Left lobe of liver (tissue), 2 donors: Measurements from ENCODE around the gene ZNF513. TPM values are rescaled to one million over a fixed set of nuclear protein-coding genes. Genes with fewer than 3 reads are reported as not detected.
"Not testable (repeated sequence)": the region's sequence is repeated elsewhere in the genome, so short reads cannot be mapped to it uniquely, and the experiment has no call there.

Source experiments
- ATAC-seq: fragments of 200-7000 bp; cut with Tn5 transposase; one replicate; pipeline ENCODE4 v1.9.1; 2020; ENCODE audit warnings: mild to moderate bottlenecking, moderate library complexity
- DNase-seq: peaks from one replicate; pipeline ENCODE4 v3.0.0-alpha.2; 2020; ENCODE audit warnings: low spot score
- total RNA-seq: library from RNA; stranded (reverse); gene quantifications from one replicate; pipeline ENCODE4 v1.2.1, GENCODE V29; 2021
- donor health status: DM: no; HTN: no; CAD: no; lungs with moderate emphysema.
- donor health status: DM: no; HTN: yes; CAD: no.

Gene ZNF513, protein sequence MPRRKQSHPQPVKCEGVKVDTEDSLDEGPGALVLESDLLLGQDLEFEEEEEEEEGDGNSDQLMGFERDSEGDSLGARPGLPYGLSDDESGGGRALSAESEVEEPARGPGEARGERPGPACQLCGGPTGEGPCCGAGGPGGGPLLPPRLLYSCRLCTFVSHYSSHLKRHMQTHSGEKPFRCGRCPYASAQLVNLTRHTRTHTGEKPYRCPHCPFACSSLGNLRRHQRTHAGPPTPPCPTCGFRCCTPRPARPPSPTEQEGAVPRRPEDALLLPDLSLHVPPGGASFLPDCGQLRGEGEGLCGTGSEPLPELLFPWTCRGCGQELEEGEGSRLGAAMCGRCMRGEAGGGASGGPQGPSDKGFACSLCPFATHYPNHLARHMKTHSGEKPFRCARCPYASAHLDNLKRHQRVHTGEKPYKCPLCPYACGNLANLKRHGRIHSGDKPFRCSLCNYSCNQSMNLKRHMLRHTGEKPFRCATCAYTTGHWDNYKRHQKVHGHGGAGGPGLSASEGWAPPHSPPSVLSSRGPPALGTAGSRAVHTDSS
- total RNA-seq = 10.5 TPM

DNA sequence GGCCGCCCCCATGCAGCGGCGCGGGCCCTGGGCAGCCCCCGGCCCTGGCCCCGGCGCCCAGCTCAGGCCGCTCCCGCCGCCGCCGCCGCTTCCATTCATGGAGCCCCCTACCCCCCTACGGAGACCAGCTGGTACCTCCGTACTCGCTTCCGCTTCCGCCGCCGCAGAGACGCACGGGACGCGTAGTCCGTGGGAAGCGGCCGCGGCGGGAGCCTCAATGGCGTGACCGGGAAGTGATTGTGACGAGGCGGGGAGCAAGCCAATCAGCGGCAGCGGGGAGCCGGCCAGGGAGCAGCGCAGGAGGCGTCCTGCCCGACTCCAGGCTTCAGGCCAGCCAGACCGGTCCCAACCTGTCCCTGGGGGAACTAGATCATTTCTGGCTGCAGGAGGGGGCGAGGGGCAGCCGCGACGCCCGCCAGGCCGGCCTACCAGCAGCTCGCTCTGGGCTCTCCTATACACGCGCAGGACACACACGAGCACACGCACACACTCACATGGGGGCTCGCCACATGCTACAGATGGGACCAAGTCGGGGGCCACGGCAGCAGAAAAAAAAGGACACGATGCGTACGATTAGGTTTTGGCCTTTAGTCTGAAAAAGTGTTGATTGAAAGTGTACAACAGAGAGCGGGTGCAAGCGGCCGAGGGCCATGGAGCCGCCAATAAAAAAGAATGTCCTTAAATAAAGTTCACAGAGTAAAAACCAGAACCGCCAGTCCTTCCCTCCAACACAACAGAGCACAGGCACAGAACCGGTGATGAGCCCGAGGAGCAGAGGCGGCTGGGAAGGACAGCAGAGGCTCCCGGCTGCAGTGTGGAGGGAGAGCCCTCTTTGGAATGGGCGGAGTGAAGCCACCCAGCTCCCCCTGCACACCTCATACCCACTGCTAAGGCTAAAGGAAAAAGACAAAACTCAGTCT is at the start of gene ZNF513:
ZNF513 (minus strand) TSS at position 109 of the 920 bp plus-strand sequence. CDS start 208 bp downstream, outside the sequence.
- ATAC-seq = peak; percentile 80
- peak; percentile 98 for DNase-seq

DNA sequence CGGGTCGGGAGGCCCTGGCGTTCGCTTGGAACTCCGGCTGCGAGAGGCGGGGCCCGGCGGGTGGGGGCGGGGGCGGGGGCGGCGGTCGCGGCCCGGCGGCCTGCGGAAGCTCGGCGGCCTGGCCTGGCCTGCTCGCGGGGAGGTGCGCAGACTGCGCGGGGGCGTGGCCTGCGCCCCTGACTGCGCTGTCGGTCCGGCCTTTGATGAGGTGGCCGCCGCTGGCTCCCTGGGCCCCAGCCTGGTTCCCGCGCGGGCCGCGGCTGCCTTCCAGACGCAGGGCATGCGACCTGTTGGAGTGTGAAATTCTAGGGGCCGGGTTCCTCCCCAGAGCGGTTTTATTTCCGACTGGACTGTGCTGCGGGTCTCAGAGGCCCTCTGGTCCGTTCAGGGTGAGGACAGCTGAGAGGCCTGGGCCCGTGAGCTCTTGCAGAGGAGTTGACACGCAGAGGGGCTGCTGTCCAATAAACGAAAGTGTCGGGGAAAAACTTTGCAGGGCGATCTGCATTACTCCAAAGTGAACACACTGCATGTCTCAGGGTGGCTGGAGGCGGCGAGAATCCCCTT is 48.5 kb upstream of the ZNF513 start:
- ATAC-seq = peak; percentile 88
- DNase-seq = peak; percentile 91

DNA sequence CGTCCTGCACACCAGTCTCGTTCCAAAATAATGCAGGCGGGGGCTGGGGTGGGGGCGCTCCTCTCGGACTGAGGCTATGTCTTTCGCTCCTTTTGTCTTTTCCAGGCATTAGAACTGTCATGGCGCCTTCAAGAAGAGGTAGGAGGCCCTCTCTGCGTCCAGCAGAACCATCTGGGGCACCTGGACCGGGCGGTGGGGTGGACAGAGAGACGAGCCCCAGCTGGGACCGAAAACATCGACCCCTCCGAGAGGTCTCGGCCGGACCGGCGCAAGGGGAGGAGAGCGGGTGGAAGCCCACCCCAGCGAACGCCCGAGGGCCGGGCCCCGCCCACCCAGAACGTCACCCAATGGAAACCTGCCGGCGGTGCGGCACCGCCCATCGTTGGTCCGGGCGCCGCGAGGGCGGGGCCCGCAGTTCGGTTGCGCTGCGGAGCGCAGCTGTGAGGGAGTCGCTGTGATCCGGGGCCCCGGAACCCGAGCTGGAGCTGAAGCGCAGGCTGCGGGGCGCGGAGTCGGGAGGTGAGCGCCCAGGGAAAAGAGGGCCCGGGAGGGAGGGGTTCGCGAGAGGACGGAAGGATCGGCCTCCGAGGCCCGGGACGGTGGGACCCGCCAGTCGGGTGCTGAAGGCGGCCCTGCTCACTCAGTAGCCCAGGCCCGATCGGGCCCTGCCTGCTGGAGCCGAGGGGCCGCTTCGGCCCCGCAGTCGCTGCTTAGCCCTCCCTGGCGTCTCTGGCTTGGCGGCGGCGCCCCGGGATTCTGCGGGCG is 47.9 kb upstream of the ZNF513 start, which contains the start of gene NRBP1:
NRBP1 (plus strand) TSS at position 419 of the 765 bp plus-strand sequence. CDS start 4,643 bp downstream, outside the sequence.
- DNase-seq (peak; percentile 95), ATAC-seq (peak; percentile 93)

DNA sequence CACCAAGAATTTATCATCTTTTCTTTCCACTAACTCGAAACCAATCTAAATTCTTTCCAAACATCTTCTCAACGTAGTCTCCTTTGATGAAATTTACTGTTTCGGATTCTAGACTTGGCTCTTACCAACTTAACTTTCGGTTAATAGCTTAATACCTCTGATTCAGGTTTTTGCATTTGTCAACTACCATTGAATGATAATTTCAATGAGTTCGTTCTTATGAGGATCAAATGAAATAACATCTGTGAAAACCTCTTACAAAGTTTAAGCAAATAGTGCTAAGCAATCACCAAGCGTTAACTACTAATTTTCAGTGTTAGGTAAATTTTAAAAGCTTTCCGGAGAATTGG is 47.3 kb upstream of the ZNF513 start:
- DNase-seq (no peak), ATAC-seq (no peak)

DNA sequence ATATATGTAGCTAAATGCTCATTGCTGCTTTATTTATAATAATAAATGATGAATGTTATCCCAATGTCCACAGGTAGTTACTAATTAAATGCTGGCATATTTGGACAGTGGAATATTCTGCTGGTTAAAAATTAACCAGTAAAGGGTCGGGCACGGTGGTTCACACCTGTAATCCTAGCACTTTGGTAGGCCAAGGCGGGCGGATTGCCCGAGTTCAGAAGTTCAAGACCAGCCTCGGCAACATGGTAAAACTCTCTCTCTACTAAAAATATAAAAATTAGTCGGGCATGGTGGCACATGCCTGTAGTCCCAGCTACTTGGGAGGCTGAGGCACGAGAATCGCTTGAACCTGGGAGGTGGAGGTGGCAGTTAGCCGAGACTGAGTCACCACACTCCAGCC is 44.5 kb upstream of the ZNF513 start:
- not testable (repeated sequence) for ATAC-seq, DNase-seq

DNA sequence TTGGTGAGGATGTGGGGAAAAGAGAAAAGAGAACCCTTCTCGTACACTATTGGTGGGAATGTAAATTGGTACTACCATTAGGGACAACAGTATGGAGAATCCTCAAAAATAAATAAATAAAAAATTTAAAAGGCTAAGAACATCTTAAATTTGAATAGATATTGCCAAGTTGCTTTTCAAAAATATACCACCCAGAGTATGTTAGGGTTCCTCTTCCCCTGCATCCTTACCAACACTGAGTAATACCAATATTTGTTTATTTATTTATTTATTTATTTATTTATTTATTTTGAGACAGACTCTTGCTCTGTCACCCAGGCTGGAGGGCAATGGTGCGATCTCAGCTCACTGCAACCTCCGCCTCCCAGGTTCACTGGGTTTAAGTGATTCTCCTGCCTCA is 42.4 kb upstream of the ZNF513 start:
- no peak for ATAC-seq
- DNase-seq = peak; percentile 14

DNA sequence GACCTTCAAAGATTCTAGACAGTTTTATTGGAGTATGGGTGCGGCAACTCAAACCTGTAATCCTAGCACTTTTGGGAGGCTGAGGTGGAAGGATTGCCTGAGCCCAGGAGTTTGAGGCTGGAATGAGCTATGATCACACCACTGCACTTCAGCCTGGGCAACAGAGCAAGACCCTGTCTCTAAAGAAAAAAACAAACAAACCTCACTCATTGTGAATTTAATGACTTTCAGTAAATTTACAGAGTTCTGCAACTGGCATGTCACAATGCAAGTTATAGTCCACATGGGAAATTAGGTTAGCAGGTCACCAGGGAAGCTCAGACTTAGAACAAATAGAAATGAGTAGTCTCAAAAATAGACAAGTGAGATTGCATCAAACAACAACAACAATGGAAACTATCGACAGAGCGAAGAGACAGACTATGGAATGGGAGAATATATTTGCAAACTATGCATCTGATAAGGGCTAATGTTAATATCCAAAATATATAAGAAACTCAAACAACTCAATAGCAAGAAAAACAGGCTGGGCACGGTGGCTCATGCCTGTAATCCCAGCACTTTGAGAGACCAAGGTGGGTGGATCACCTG is 41.2 kb upstream of the ZNF513 start:
- DNase-seq (peak; percentile 18), ATAC-seq (peak; percentile 82)

DNA sequence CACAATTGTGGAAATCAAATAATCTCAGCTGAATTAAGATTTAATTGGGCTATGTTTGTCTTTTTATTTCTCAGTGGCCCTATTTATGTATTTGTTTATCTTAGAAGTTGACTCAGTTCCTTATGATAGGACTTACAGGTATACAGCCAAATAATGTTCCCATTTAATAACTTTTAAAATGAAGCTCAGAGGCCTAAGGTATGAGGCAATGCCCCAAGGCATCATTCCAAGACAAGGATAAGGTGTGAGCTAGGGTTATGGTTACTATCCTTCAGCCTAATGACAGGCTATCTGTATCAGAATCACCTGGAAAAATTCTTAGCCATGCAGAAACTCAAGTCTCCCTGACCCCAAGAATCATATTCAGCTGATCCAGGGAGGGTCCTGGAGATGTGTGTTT is 40.5 kb upstream of the ZNF513 start:
- ATAC-seq = no peak
- no peak for DNase-seq

DNA sequence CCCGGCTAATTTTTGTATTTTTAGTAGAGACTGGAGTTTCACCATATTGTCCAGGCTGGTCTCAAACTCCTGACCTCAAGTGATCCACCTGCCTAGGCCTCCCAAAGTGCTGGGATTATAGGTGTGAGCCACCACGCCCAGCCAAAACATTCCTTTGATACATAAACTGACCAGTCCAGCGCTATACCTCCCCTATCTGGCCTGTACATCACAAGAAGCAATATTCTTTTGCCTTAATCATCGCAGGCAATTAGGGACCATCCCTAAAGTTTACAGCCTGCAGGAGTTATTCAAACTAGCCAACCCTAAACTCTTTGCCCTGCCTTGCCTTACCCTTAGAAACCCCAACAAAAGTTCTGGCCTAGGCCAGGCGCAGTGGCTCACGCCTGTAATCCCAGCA is 35.6 kb upstream of the ZNF513 start:
- no peak for DNase-seq
- ATAC-seq = no peak

DNA sequence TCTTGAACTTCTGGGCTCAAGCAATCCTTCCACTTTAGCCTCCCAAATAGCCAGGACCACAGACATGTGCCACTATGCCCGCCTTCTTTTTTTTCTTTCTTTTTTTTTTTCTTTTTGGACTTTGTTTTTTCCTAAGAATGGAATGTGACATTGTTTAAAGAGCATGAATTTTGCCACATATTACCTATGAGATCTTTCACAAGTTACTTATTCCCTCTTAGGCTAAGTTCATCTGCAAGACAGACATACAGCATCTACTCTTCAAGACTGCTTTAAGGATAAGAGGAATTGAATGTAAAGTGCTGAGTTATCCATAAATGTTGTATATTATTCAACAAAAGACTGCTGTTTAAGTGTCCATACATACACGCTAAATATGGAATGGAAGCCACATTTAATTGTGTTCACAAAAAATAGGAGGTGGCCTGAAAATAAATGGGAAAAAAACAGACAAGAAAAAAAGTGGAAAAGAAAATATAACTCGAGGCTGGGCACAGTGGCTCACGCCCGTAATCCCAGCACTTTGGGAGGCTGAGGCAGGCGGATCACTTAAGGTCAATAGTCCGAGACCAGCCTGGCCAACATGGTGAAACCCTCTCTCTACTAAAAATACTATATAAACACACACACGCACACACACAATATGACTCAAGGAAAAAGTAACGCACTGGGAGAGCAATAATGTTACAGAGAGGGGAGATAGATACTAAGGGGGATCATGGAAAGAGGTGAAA is 32.1 kb upstream of the ZNF513 start:
- ATAC-seq (no peak), DNase-seq (no peak)

DNA sequence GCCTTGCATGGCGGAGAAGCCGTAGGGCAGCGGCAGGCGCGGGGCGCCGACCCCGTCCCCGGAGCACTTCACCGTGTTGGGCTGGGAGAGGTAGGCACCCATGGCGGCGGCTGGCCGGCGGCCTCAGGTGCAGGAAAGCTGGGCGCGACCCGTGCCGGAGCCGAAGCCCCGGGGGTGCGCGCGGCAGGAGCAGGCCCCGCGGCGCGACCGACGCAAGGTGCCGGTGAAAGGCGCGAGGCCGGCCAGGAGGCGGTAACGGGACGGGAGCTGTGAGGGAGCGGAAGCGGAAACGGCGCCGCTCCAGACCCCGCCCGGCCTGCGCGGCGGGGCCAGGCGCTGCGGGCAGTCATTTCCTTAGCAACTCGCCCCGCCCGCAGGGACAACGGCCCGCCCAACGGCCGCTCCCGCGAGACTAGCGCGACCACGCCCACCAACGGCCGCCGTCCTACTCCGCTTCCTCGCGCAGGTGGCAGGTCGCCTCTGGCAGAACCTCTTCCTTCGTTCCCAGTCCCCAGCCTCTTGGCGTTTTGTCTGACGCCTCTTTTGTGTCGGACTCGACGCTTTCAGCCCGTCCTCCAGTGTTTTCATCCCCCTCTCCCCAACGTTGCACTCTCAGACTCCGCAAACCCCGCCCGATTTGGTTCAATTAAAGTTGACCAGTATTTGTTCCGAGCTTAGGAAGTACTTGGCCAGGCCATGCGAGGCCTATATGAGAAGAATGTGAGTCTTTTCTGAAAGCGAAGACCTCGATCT is 29.0 kb upstream of the ZNF513 start, which contains the start of gene PPM1G:
PPM1G (minus strand) TSS at position 271 of the 753 bp plus-strand sequence; CDS start at position 102, 169 bp downstream.
- ATAC-seq (peak; percentile 98), DNase-seq (peak; percentile 98)

DNA sequence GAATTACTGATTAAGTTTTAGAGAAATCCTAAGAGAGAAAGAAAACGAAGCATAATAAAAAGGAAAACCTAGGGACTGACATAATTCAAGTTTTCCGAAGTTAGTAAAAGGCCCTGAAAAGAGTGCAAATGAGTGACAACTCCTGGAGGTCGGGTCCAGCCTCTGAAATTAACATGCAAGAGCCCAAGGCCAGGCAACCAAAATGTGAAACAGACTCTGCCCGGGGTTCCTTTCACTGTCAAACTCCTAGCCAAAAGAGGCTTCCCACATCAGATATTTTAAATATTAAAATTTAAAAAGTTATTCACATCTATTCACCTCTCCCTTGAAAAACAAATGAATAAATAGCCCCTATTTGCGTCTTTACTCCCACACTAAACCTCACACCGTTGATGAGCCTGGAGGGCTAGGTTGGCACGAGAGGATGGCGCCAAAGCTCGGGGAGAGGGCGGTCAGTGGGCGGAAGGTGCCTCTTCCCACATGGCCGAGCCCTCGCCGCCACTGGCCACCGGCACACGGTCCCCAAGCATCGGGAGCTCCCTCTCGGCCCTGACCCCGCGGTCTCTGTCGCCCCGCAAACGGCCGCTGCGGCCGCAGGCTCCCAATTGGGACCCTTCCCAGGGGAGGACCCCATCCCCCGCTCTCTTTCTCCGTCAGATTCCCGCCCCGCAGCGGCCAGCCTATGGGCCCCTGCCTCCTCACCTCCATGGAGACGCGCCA is 28.2 kb upstream of the ZNF513 start:
- DNase-seq (no peak), ATAC-seq (peak; percentile 57)

DNA sequence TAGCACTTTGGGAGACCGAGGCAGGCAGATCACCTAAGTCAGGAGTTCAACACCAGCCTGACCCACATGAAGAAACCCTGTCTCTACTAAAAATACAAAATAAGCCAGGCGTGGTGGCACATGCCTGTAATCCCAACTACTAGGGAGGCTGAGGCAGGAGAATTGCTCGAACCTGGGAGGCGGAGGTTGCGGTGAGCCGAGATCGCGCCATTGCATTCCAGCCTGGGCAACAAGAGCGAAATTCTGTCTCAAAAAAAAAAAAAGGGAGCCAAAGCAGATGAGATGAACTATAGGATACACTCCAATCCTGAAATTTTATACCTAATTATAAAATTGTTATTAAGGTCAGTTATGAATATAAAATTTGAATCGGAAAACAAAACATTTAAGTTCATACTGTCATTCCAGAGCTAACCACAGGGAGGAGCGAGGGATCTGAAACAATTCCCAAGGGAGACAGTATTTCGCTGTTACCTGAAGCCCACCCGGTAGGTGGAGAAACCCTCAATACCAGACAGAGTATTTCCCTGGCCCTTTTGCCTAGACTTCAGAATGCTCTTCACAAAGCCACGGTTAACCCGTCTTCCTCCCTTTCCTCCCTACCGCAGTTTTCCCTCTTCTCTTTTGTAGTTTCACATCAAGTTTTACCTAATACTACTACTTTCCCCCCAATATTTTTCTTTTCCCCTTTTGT is 27.4 kb upstream of the ZNF513 start:
- DNase-seq (no peak), ATAC-seq (peak; percentile 20)

DNA sequence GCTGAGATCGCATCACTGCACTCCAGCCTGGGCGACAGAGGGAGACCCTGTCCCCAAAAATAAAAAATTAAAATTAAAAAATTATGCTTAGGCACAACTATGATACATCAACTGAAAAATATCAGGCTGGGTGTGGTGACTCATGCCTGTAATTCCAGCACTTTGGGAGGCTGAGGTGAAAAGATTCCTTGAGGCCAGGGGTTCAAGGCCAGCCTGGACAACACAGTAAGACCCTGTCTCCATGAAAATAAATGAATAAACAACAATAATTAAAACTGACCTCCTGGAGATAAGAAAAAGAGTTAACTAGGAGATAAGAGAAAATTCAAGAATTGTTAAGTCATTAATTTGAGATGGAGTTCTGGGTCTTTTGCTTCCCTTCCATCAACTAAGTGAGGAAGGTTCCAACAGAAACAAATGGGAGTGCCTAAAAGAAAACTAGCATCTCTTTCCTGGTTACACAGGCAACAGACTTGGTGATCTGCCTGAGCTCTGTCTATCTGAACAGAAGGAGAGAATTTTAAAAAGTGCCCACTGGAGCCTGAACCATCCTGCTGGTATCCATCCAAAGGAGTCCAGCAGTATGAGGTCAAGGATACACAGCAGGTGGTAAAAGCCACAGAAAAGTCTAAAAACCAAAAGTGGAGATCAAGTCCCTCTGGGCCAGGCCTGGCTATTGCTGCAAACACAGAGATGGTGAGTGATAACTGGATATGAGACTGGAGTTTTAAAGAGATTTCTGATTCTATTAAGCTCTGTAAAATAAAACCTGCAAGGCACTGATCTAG is 20.0 kb upstream of the ZNF513 start:
- ATAC-seq (no peak), DNase-seq (no peak)

DNA sequence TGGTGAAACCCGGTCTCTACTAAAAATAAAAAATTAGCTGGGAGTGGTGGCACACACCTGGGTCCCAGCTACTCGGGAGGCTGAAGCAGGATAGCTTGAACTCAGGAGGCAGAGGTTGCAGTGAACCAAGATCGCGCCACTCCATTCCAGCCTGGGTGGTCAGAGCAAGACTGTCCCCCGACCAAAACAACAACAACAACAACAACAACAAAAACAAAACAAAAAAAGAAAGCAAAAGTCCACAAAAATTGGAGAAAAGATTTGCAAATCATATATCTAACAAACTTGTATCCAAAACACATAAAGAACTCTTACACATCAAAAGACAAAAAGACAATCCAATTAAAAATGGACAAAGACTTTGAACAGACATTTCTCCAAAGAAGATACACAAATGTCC is 18.4 kb upstream of the ZNF513 start:
- no peak for ATAC-seq
- no peak for DNase-seq

DNA sequence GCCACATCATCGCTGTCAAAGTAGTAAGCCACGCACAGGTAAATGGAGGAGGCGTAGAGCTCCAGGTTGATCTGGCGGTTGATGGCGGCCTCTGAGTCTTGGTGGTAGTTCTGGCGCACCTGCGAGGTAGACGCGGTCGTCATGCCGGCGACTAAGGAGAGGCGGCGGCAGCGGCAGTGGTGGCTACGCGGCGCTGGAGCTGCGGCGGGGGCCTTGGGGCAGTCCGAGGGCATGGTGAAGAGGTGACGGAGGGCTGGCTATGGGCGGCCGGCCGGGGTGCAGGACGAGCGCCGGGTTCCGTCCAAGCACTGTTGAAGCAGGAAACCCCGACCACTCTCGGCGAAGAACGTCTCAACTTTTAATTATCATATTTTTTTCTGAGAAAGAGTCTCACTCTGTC is 12.7 kb upstream of the ZNF513 start:
- DNase-seq (no peak), ATAC-seq (no peak)
